ENCODE data around the gene SNX25. TPM values are rescaled to one million over a fixed set of nuclear protein-coding genes. Genes with fewer than 3 reads are reported as not detected.

SNX25 gene
- total and polyA plus RNA-seq, 8 donors: 2.6 to 36.8 (median 8.3) TPM

DNA sequence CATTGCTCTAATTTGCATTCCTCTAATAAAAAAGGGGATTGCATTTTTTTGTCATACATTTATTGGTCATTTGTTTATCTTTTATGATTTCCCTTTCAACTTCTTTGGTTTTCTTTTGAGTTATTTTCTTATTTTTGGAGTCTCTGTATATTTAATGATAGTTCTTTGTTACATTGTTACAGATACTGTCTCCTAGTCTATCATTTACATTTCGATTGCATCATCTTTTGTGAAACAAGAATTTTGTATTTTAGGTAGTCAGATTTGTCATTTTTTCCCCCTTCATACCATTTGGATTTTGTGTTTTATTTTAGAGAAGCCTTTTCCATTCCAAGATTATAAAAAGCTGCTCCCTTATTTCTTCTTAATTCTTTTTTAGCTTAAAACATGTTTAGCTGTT, 37.1 kb downstream of the SNX25 start:
- no peak overlapping the region for H3K4me3 ChIP-seq
- TF ChIP-seq, protein P1, sequence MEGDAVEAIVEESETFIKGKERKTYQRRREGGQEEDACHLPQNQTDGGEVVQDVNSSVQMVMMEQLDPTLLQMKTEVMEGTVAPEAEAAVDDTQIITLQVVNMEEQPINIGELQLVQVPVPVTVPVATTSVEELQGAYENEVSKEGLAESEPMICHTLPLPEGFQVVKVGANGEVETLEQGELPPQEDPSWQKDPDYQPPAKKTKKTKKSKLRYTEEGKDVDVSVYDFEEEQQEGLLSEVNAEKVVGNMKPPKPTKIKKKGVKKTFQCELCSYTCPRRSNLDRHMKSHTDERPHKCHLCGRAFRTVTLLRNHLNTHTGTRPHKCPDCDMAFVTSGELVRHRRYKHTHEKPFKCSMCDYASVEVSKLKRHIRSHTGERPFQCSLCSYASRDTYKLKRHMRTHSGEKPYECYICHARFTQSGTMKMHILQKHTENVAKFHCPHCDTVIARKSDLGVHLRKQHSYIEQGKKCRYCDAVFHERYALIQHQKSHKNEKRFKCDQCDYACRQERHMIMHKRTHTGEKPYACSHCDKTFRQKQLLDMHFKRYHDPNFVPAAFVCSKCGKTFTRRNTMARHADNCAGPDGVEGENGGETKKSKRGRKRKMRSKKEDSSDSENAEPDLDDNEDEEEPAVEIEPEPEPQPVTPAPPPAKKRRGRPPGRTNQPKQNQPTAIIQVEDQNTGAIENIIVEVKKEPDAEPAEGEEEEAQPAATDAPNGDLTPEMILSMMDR (IDR thresholded peaks at IDR 0.05): no peak
- no peak for TF ChIP-seq POLR2A (IDR thresholded peaks at IDR 0.05)
- TF ChIP-seq EP300 (IDR thresholded peaks at IDR 0.05): no peak
- no peak for TF ChIP-seq POLR2AphosphoS5 (IDR thresholded peaks at IDR 0.05)
- 83 to 92% (median 87%) methylated on average over 1 of the region's 1 CpG for WGBS, 5 donors
- H3K27ac ChIP-seq: no peak overlapping the region
- peaks cover 0 to 6% (median 3%) of the 10 kb centered on the region in 4 donors for H3K4me1 ChIP-seq
- no peak for DNase-seq
- H3K9me3 ChIP-seq: no peaks in the 10 kb centered on the region
- no peaks in the 10 kb centered on the region for H3K27me3 ChIP-seq
- intact Hi-C loops (cut with DNase I; ENCODE audit: low total_unique reads): no loop called here
- H3K36me3 ChIP-seq: no peaks in the 10 kb centered on the region

- no peak for DNase-seq
- H3K36me3 ChIP-seq: no peaks in the 10 kb centered on the region
- H3K4me3 ChIP-seq: no peak overlapping the region
- no peaks in the 10 kb centered on the region for H3K27me3 ChIP-seq
- no peak for TF ChIP-seq POLR2AphosphoS5 (IDR thresholded peaks at IDR 0.05)
- TF ChIP-seq EP300 (IDR thresholded peaks at IDR 0.05): no peak
- TF ChIP-seq, protein P1 (IDR thresholded peaks at IDR 0.05): no peak
- TF ChIP-seq POLR2A (IDR thresholded peaks at IDR 0.05): no peak
- H3K4me1 ChIP-seq: peaks cover 0 to 12% (median 3%) of the 10 kb centered on the region in 4 donors
- no peak overlapping the region for H3K27ac ChIP-seq
- 46 to 65% (median 49%) methylated on average over 1 of the region's 1 CpG for WGBS, 5 donors
- H3K9me3 ChIP-seq: no peaks in the 10 kb centered on the region
- intact Hi-C loops (cut with DNase I; ENCODE audit: low total_unique reads): no loop called here
Observed at GRCh38 chr4:185247151-185247550, 37.8 kb downstream of the SNX25 start.

GRCh38 chr4:185248393-185249039, 39.1 kb downstream of the SNX25 start:
- no peak for DNase-seq
- no peak for TF ChIP-seq POLR2A (IDR thresholded peaks at IDR 0.05)
- TF ChIP-seq, protein P1 (IDR thresholded peaks at IDR 0.05): no peak
- no peak for TF ChIP-seq POLR2AphosphoS5 (IDR thresholded peaks at IDR 0.05)
- TF ChIP-seq EP300 (IDR thresholded peaks at IDR 0.05): no peak
- Histone ChIP-seq H3K36me3 (no peaks in the 10 kb centered on the region), H3K4me1 (peaks cover 0 to 12% (median 0%) of the 10 kb centered on the region in 4 donors), H3K4me3 (no peak overlapping the region), H3K27ac (no peak overlapping the region), H3K9me3 (no peaks in the 10 kb centered on the region), H3K27me3 (no peaks in the 10 kb centered on the region)
- 93 to 99% (median 95%) methylated on average over 3 of the region's 3 CpGs for WGBS, 5 donors
- intact Hi-C loops (cut with DNase I; ENCODE audit: low total_unique reads): no loop called here

DNA sequence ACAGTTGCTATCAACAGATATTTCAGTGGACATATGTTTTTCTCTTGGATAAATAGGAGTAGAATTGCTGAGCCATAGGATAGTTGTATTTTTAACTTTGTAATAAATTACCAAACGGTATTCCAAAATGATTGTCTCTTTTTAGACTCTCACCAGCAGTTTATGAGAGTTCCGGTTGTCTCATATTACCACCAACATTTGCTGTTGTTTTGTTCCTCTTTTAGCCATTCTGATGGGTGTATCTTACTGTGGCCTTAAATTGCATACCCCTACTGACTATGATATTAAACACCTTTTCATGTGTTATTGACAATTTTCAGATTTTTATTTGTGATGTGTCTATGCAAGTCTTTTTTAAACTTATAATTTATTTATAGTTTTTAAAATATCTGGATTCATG, 39.7 kb downstream of the SNX25 start:
- Histone ChIP-seq H3K9me3 (no peaks in the 10 kb centered on the region), H3K27me3 (no peaks in the 10 kb centered on the region), H3K4me3 (no peak overlapping the region), H3K36me3 (no peaks in the 10 kb centered on the region), H3K4me1 (peaks cover 0 to 12% (median 0%) of the 10 kb centered on the region in 4 donors), H3K27ac (no peak overlapping the region)
- no peak for DNase-seq
- 75 to 84% (median 80%) methylated on average over 2 of the region's 2 CpGs for WGBS, 5 donors
- TF ChIP-seq EP300 (IDR thresholded peaks at IDR 0.05) (no peak), POLR2AphosphoS5 (IDR thresholded peaks at IDR 0.05) (no peak), POLR2A (IDR thresholded peaks at IDR 0.05) (no peak)
- TF ChIP-seq, protein P1 (IDR thresholded peaks at IDR 0.05): no peak
- intact Hi-C loops (cut with DNase I; ENCODE audit: low total_unique reads): no loop called here

All from stomach (tissue), 9 donors.